Activated CD4-positive, alpha-beta T cell treated with anti-CD3 and anti-CD28 coated beads for 48 hours (primary cell): ENCODE results near the gene SLC22A17.
A peak's percentile ranks its signal among the peaks of the same experiment; 100 is the strongest.

Source experiments
- DNase-seq: peaks from one replicate; pipeline ENCODE4 v3.0.0-alpha.2; 2020

Gene SLC22A17

DNA sequence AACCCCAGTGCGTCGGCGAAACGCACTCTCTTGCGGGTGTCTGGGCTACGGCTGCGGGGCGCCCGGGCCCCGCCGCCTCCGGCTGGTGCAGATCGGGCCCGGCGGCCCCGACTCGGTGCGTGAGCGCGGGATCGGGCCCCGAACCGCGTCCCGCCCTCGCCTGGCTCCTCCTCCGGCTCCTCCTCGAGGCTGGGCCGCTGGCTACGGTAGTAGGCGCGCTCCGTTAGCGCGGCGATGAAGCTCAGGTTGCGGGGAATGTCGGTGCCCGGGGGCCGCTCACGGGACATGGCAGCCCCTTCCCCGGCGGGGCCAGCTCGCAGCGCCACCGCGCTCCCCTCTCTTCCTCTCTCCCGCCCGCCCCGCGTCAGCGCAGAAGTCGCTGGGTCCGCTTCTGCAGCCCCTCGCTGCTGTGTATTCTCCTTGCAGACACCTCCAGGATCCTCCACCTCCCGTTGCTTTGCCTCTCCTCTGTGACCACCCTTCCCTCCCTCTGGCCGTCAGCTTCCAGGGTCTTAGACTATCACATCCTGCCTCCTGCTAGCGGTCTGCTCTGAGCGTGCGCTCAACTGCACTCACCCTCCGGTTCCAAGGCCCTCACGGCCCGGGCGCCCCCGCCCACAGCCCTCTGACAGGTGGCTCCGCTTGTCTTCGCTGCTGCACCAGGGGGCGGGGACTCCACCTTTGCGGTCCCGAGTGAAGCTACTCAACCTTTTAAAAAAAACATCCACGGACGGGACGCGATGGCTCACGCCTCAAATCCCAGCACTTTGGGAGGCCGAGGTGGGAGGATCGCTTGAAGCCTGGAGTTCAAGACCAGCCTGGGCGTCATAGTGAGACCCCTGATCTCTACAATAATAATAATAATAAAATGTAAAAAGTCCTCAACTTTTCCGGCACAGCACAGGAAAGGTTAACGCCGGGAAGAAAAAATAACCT is 50.1 kb downstream of the SLC22A17 start, which contains the start of gene PPP1R3E:
PPP1R3E (minus strand) TSS at position 570 of the 936 bp plus-strand sequence; CDS start at position 287, 283 bp downstream.
- peak; percentile 94 for DNase-seq

GRCh38 chr14:23301969-23302289 is 50.8 kb downstream of the SLC22A17 start:
- no peak for DNase-seq

DNA sequence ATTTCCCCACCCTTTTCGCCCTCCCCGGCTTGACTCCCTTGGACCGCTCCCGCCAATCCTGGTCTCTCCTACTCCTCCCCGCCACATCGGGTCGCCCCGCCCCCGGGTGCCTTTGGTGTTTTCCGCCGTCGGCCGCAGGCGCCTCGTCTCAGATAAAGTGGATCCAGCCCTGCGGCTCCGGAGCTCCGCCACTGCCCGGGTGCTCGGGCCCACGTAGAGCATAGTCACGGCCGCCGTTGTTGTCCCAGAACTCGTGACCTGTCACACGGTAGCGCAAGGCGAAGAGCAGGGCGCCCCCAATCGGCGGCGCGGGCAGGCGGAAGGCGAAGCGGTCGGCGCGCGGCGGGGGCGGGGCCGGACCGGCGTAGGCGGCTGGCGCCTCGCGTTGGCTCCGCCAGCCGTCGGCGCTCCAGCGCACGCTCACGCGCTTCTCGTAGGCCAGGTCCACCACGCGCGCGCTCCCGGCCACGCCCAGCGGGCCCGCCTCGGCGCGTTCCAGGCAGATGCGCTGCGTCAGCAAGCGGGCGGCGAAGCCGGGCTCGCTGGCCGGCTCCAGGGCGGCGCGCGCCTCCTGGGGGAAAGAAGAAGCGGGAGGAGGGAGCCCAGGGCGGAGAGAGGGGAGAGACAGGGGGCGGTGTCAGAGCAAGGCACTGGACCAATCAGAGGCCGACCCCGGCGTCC is 51.3 kb downstream of the SLC22A17 start:
- DNase-seq, result peak; percentile 98

DNA sequence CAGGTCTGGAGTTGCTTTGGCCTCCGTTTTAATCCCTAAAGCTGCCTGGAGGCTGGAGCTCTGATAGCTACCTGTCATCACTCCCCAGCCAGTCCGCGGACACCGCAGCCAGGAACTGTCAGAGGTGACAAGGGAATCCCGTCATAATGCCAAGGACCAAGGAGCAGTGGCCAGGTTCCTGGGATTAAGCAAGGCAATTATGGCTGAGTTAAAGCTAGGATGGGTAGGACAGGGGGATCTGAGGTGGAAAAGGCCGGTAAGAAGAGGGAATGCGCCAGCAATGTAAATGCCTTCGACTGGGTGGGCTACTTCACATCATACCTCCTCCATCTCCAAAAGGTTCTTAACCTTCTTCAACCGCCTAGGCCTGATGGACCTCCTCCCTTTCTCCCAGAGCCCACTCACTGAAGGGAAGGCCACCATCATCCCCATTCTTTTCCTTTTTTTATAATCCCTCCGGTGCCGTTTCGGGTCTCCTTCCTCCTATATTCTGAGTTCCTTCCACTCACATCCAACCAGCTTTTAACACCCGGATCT is 51.9 kb downstream of the SLC22A17 start:
- peak; percentile 33 for DNase-seq

GRCh38 chr14:23299986-23300686 is 52.6 kb downstream of the SLC22A17 start:
- DNase-seq, result no peak

DNA sequence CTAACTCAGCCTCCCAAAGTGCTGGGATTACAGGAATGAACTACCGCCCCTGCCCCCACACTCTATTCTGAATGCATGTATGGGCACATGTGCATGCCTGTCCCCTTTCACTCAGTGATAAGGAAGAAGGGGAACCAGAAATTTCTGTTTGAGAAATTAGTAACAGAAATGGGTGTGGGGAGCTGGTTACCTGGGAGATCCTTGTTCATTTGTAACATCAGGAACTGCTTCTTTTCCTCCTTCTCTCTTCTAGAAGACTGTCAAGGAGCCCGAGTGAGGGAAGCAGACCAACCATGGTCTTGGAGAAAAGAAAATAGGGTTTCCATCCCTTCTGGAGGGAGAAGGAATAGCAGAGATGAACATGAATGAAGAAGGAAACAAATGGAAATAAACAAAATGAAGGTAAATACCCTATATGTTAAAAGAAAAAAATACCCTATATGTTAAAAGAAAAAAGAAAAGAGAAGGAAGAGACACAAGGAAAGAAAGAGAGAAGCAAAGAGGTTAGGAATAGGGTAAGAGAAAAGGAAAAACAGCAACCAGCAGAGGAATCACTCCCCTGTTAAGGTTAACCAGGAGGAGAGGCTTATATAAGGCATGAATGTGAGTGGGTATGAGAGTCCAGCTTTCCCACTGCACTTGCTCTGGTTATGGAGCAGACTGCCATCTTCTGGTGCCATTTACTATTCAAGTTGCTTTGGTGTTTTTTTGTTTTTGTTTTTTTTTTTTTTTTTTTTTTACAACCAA is 53.3 kb downstream of the SLC22A17 start:
- no peak for DNase-seq

DNA sequence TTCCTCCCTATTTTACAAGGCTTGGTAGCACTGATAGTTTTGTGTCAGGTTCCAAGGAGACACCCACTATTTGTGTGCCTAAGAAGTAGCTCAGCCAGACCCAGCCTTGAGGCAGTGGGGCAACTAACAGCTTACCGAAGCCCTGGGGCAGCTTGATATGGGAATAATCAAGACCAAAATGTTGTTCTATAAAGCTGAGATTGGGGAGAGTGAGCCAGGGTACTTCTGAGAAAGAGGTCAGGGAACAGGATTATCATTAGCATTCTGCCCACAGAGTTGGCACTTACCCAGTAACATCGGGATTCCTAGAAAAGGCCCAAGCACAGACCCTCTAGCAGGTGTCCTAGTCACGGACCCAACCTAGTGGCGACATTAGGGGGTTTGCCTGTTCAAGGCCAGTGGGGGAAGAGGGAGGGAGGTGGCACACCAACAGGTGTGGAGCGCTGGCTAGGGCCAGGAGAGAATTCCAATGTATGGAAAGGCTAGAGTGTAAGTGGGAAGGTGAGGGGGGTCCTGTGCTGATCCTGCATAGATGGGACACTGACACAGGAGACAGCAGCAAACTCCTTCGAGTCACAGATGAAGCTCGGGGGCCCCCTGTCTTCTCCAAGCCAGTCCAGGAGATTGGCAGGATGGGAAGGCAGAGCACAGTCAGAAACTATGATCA is 54.9 kb downstream of the SLC22A17 start:
- no peak for DNase-seq

DNA sequence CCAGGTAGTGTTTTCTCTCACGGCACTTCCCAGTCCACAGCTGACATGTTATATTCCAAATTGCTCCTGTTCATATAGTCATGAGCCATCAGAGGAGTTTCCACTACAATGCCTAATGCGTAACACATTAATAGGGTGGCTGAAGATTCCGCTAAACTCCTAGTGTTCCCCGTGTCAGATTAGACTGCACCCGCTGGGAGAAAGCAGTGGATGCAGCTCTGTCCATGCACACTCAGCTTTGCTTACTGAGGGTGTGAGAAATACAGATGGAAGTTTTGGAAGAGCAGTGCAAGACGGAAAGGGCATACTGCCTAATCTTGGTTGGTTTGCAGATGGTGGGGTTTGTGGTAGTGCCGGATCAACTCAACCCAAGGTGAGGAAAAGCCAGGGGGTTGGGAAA is 55.6 kb downstream of the SLC22A17 start:
- no peak for DNase-seq
